MM.1S (cell line): Measurements from ENCODE around the gene WHRN.

Source experiments
- DNase-seq: peaks from one replicate; pipeline ENCODE4 v3.0.0-alpha.2; 2015
- H2AFZ ChIP-seq: fragments of 300-600 bp; sonication (generic); 2 replicates; pipeline ENCODE4 v1.6.0; 2016; ENCODE audit warnings: antibody characterized with exemption, low read length
- H3F3A ChIP-seq: fragments of 300-600 bp; sonication (generic); 2 replicates; pipeline ENCODE4 v1.6.1; 2016; ENCODE audit warnings: mild to moderate bottlenecking, antibody characterized with exemption, low read length, moderate library complexity, mixed read lengths; ENCODE audit not compliant: insufficient read depth
- H3K27ac ChIP-seq: fragments of 300-600 bp; sonication (generic); 2 replicates; pipeline ENCODE4 v1.5.1; 2016; ENCODE audit warnings: mild to moderate bottlenecking, low read length
- H3K27me3 ChIP-seq: fragments of 300-600 bp; sonication (generic); replicated peaks from 2 replicates; pipeline ENCODE4 v1.6.0; 2016; ENCODE audit warnings: low read length; ENCODE audit not compliant: insufficient read depth
- H3K36me3 ChIP-seq: fragments of 300-600 bp; sonication (generic); replicated peaks from 2 replicates; pipeline ENCODE4 v1.6.1; 2016; ENCODE audit warnings: mild to moderate bottlenecking, low read length, mixed read lengths; ENCODE audit not compliant: insufficient read depth
- H3K4me1 ChIP-seq: fragments of 300-600 bp; sonication (generic); 2 replicates; pipeline ENCODE4 v1.6.1; 2016; ENCODE audit warnings: low read length, mixed read lengths
- H3K4me2 ChIP-seq: fragments of 300-600 bp; sonication (generic); 2 replicates; pipeline ENCODE4 v1.6.0; 2016; ENCODE audit warnings: low read depth, low read length
- H3K4me3 ChIP-seq: fragments of 300-600 bp; sonication (generic); 2 replicates; pipeline ENCODE4 v1.5.1; 2016; ENCODE audit warnings: low read length, mixed read lengths
- H3K79me2 ChIP-seq: fragments of 300-600 bp; sonication (generic); 2 replicates; pipeline ENCODE4 v1.6.1; 2016; ENCODE audit warnings: mixed run types, low read length, mixed read lengths
- H3K9ac ChIP-seq: fragments of 300-600 bp; sonication (generic); 2 replicates; pipeline ENCODE4 v1.6.1; 2016; ENCODE audit warnings: low read length, mixed read lengths
- H3K9me2 ChIP-seq: fragments of 300-600 bp; sonication (generic); replicated peaks from 2 replicates; pipeline ENCODE4 v1.6.1; 2016; ENCODE audit warnings: mild to moderate bottlenecking, low read length, mixed read lengths; ENCODE audit not compliant: insufficient read depth
- H3K9me3 ChIP-seq: fragments of 300-600 bp; sonication (generic); replicated peaks from 2 replicates; pipeline ENCODE4 v1.6.1; 2016; ENCODE audit warnings: mild to moderate bottlenecking, low read length, mixed read lengths; ENCODE audit not compliant: insufficient read depth
- H4K20me1 ChIP-seq: fragments of 300-600 bp; sonication (generic); 2 replicates; pipeline ENCODE4 v1.6.1; 2016; ENCODE audit warnings: mild to moderate bottlenecking, low read length, moderate library complexity, mixed read lengths; ENCODE audit not compliant: insufficient read depth
- CTCF ChIP-seq: fragments of 300-600 bp; sonication (generic); IDR thresholded peaks from 2 replicates; pipeline ENCODE4 v1.5.1; 2016; ENCODE audit warnings: antibody characterized with exemption, low read length, mixed read lengths
- EZH2 ChIP-seq: fragments of 300-600 bp; sonication (generic); optimal IDR thresholded peaks from 2 replicates; pipeline ENCODE3; 2017; ENCODE audit warnings: low read depth, mild to moderate bottlenecking, antibody characterized with exemption, low read length, mixed read lengths
- EZH2phosphoT487 ChIP-seq: fragments of 300-600 bp; sonication (generic); IDR thresholded peaks from 2 replicates; pipeline ENCODE4 v1.6.1; 2018; ENCODE audit warnings: antibody characterized with exemption, low read length

Gene WHRN

GRCh38 chr9:114488398-114489129 is 16.7 kb downstream of the WHRN start:
- Histone ChIP-seq H3K36me3 (no peaks in the 10 kb centered on the region), H3K4me3 (no peak overlapping the region), H3K27me3 (no peaks in the 10 kb centered on the region), H3K9me2 (no peaks in the 10 kb centered on the region), H3K79me2 (peaks cover 88% of the 10 kb centered on the region), H3K4me1 (peaks cover 53% of the 10 kb centered on the region), H4K20me1 (no peaks in the 10 kb centered on the region), H3K27ac (peak overlapping the region; percentile 35; the same call in 1 of the 2 replicates), H3K9me3 (no peaks in the 10 kb centered on the region), H2AFZ (no peak overlapping the region), H3F3A (peaks cover 40% of the 10 kb centered on the region), H3K4me2 (peak overlapping the region; percentile 15; the same call in 1 of the 2 replicates), H3K9ac (no peak overlapping the region)
- TF ChIP-seq EZH2 (no peak), CTCF (no peak), EZH2phosphoT487 (no peak)
- peak; percentile 31 for DNase-seq

- no peaks in the 10 kb centered on the region for H3K36me3 ChIP-seq
- 0 out of 2 replicates have a peak overlapping the region, but pooled peaks have one; percentile 10 for H2AFZ ChIP-seq
- H3K79me2 ChIP-seq, result peaks cover 89% of the 10 kb centered on the region
- H3K27me3 ChIP-seq, result no peaks in the 10 kb centered on the region
- H3K9me3 ChIP-seq, result no peaks in the 10 kb centered on the region
- H3K4me2 ChIP-seq, result peak overlapping the region; percentile 15; the same call in 1 of the 2 replicates
- H4K20me1 ChIP-seq, result no peaks in the 10 kb centered on the region
- peak overlapping the region; percentile 2; the same call in 1 of the 2 replicates for H3K9ac ChIP-seq
- H3K4me1 ChIP-seq, result peaks cover 53% of the 10 kb centered on the region
- peak; percentile 72 for DNase-seq
- no peaks in the 10 kb centered on the region for H3K9me2 ChIP-seq
- peaks cover 43% of the 10 kb centered on the region for H3F3A ChIP-seq
- peak overlapping the region; percentile 35; the same call in 1 of the 2 replicates for H3K27ac ChIP-seq
- TF ChIP-seq CTCF (peak; percentile 89), EZH2 (no peak)
- no peak overlapping the region for H3K4me3 ChIP-seq
Measured at GRCh38 chr9:114487607-114488300, 17.5 kb downstream of the WHRN start.

- H3K27ac ChIP-seq, result peak overlapping the region; percentile 95
- TF ChIP-seq EZH2phosphoT487 (no peak), CTCF (no peak), EZH2 (no peak)
- no peak overlapping the region for H2AFZ ChIP-seq
- H3F3A ChIP-seq, result peaks cover 46% of the 10 kb centered on the region
- H3K9me2 ChIP-seq, result no peaks in the 10 kb centered on the region
- DNase-seq, result no peak
- no peaks in the 10 kb centered on the region for H3K36me3 ChIP-seq
- 0 out of 2 replicates have a peak overlapping the region, but pooled peaks have one; percentile 26 for H3K4me2 ChIP-seq
- no peaks in the 10 kb centered on the region for H4K20me1 ChIP-seq
- peaks cover 53% of the 10 kb centered on the region for H3K4me1 ChIP-seq
- peaks cover 89% of the 10 kb centered on the region for H3K79me2 ChIP-seq
- no peaks in the 10 kb centered on the region for H3K9me3 ChIP-seq
- H3K4me3 ChIP-seq, result no peak overlapping the region
- H3K9ac ChIP-seq, result 0 out of 2 replicates have a peak overlapping the region, but pooled peaks have one; percentile 1
- H3K27me3 ChIP-seq, result no peaks in the 10 kb centered on the region
Measured at GRCh38 chr9:114486205-114486963, 18.9 kb downstream of the WHRN start.
